OCI-LY1 (cell line): ENCODE measurements around the gene FZD2.

Source experiments
- EZH2 ChIP-seq: fragments of 200-600 bp; sonication (generic), shearing (Covaris generic); IDR thresholded peaks from 2 replicates; pipeline ENCODE4 v1.8.0; 2017; ENCODE audit warnings: borderline replicate concordance, mixed run types, mild to moderate bottlenecking, antibody characterized with exemption, low read length, moderate library complexity, mixed read lengths
- TF ChIP-seq, protein P1 (sequence below): fragments of 200-600 bp; sonication (generic), shearing (Covaris generic); IDR thresholded peaks from 2 replicates; pipeline ENCODE4 v1.5.1; 2017; ENCODE audit warnings: mild to moderate bottlenecking, antibody characterized with exemption, low read length, moderate library complexity, mixed read lengths

- TF ChIP-seq, protein P1, sequence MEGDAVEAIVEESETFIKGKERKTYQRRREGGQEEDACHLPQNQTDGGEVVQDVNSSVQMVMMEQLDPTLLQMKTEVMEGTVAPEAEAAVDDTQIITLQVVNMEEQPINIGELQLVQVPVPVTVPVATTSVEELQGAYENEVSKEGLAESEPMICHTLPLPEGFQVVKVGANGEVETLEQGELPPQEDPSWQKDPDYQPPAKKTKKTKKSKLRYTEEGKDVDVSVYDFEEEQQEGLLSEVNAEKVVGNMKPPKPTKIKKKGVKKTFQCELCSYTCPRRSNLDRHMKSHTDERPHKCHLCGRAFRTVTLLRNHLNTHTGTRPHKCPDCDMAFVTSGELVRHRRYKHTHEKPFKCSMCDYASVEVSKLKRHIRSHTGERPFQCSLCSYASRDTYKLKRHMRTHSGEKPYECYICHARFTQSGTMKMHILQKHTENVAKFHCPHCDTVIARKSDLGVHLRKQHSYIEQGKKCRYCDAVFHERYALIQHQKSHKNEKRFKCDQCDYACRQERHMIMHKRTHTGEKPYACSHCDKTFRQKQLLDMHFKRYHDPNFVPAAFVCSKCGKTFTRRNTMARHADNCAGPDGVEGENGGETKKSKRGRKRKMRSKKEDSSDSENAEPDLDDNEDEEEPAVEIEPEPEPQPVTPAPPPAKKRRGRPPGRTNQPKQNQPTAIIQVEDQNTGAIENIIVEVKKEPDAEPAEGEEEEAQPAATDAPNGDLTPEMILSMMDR, result no peak
- no peak for TF ChIP-seq EZH2
These were observed 30.1 kb downstream of the FZD2 start for GRCh38 chr17:44587339-44587738.
